Activated CD4-positive, alpha-beta T cell treated with anti-CD3 and anti-CD28 coated beads, Interleukin-2, amount 10 ng/mL, durations not matched to agents 7 days and 5 days (primary cell): ENCODE results near the gene CBLN3. TPM values are rescaled to one million over a fixed set of nuclear protein-coding genes. Genes with fewer than 3 reads are reported as not detected.

Experiments used
- CTCF ChIA-PET: fragments of 350-600 bp; sonication (Branson Sonifier 250); formaldehyde crosslinking; loops from one replicate; lab custom pipeline; 2021; ENCODE audit warnings: antibody characterized with exemption; lab: Charles Lee
- POLR2A ChIA-PET: fragments of 350-600 bp; sonication (Branson Sonifier 250); formaldehyde crosslinking; loops from one replicate; lab custom pipeline; 2021; ENCODE audit warnings: antibody characterized with exemption; lab: Charles Lee
- DNase-seq: peaks from one replicate; pipeline ENCODE4 v3.0.0-alpha.2; 2020
- H3K27ac Mint-ChIP-seq: one replicate; pipeline ENCODE4 v1.8.0; 2021; ENCODE audit warnings: mild to moderate bottlenecking, moderate library complexity, mixed read lengths
- H3K27me3 Mint-ChIP-seq: one replicate; pipeline ENCODE4 v1.8.0; 2021; ENCODE audit warnings: mixed read lengths
- H3K36me3 Mint-ChIP-seq: one replicate; pipeline ENCODE4 v1.8.0; 2021; ENCODE audit warnings: low read depth, mixed read lengths
- H3K4me1 Mint-ChIP-seq: one replicate; pipeline ENCODE4 v1.8.0; 2021; ENCODE audit warnings: mixed read lengths
- H3K4me3 Mint-ChIP-seq: one replicate; pipeline ENCODE4 v1.8.0; 2021; ENCODE audit warnings: mild to moderate bottlenecking, moderate library complexity, mixed read lengths
- H3K9me3 Mint-ChIP-seq: one replicate; pipeline ENCODE4 v1.8.0; 2021; ENCODE audit warnings: mixed read lengths
- total RNA-seq, 2 experiments: library from RNA; stranded (reverse); gene quantifications; one replicate each; pipeline ENCODE4 v1.2.3, GENCODE V29; 2021

The CBLN3 gene
- total RNA-seq, 2 experiments from 2014 or later, result 5.2 to 5.3 TPM

GRCh38 chr14:24428628-24429394 lies 657 bp downstream of the CBLN3 start:
- DNase-seq, result no peak

GRCh38 chr14:24427537-24428508 lies 1.6 kb downstream of the CBLN3 start:
- no peak for DNase-seq
- POLR2A ChIA-PET, result no interaction called here
- H3K4me3 Mint-ChIP-seq, result no peak overlapping the region
- CTCF ChIA-PET, result interaction anchor here (1.3 to 6.5 kb wide), 4 partner anchors 10 to 97 kb away, joined by 3 to 108 read pairs (median 4); partner anchors contain the start of gene ADCY4
- no peaks in the 10 kb centered on the region for H3K9me3 Mint-ChIP-seq
- peaks cover 15% of the 10 kb centered on the region for H3K36me3 Mint-ChIP-seq
- no peaks in the 10 kb centered on the region for H3K27me3 Mint-ChIP-seq
- H3K27ac Mint-ChIP-seq, result peak overlapping the region; percentile 72
- H3K4me1 Mint-ChIP-seq, result peaks cover 53% of the 10 kb centered on the region

More at GRCh38 chr14:24428628-24429394, 657 bp downstream of the CBLN3 start:
- peaks cover 58% of the 10 kb centered on the region for H3K4me1 Mint-ChIP-seq
- POLR2A ChIA-PET, result no interaction called here
- CTCF ChIA-PET, result interaction anchor here (0.8 to 6.5 kb wide), 6 partner anchors 9 to 129 kb away, joined by 3 to 108 read pairs (median 3); partner anchors contain the start of genes ADCY4, DHRS1 and NOP9
- peaks cover 24% of the 10 kb centered on the region for H3K36me3 Mint-ChIP-seq
- peak overlapping the region; percentile 98 for H3K27ac Mint-ChIP-seq
- peak overlapping the region; percentile 86 for H3K4me3 Mint-ChIP-seq
- H3K9me3 Mint-ChIP-seq, result no peaks in the 10 kb centered on the region
- no peaks in the 10 kb centered on the region for H3K27me3 Mint-ChIP-seq

GRCh38 chr14:24426912-24427536 lies 2.4 kb downstream of the CBLN3 start:
- ChIA-PET POLR2A (no interaction called here), CTCF (interaction anchor here (1.0 to 6.5 kb wide), 5 partner anchors 10 to 266 kb away, joined by 3 to 108 read pairs (median 4); partner anchors contain the start of genes ADCY4 and IRF9)
- Mint-ChIP-seq H3K4me1 (peaks cover 50% of the 10 kb centered on the region), H3K9me3 (no peaks in the 10 kb centered on the region), H3K27me3 (no peaks in the 10 kb centered on the region), H3K4me3 (no peak overlapping the region), H3K36me3 (peaks cover 11% of the 10 kb centered on the region), H3K27ac (peak overlapping the region; percentile 54)
- DNase-seq, result no peak

DNA sequence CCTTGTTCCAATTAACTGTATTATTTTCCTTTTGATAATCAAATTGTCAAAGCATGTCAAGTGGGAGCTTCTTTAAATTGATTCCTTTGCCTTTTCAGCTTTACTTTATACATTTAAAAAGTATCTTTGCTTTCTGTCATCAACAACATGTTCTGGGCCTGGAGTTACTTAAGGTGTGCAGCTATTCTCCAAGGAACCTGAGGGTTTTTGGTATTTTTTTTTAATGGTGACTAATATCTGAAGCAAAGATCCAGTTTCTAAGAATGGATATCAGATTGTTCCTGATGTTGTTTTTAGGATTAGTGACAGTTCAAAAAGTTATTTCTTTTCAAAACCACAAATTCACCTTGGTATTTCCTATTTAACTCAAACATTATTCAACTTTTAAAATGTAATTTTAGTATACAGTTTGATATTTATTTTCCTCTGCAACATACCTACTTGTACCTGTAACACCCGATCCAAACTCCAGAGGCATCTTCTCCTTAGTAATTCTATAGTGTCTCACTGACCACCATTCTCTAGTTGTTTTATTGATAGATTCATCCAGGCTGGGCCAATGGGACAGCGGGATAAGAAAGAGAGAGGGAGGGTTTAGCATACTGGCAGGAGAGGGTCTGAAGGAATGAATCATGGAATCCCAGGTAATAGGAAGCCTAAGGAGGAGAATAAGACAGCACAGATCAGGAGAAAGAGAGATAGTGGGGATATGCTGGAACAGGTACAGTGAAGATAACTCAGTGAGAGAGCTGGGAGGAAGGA lies 3.1 kb downstream of the CBLN3 start:
- H3K4me1 Mint-ChIP-seq, result peaks cover 43% of the 10 kb centered on the region
- peak overlapping the region; percentile 82 for H3K27ac Mint-ChIP-seq
- CTCF ChIA-PET, result interaction anchor here (1.0 to 1.9 kb wide), 4 partner anchors 9 to 266 kb away, joined by 3 to 4 read pairs (median 3); partner anchors contain the start of genes IRF9 and TINF2
- peaks cover 4% of the 10 kb centered on the region for H3K36me3 Mint-ChIP-seq
- DNase-seq, result no peak
- H3K27me3 Mint-ChIP-seq, result peaks cover under 1% of the 10 kb centered on the region
- H3K4me3 Mint-ChIP-seq, result no peak overlapping the region
- POLR2A ChIA-PET, result no interaction called here
- no peaks in the 10 kb centered on the region for H3K9me3 Mint-ChIP-seq

DNA sequence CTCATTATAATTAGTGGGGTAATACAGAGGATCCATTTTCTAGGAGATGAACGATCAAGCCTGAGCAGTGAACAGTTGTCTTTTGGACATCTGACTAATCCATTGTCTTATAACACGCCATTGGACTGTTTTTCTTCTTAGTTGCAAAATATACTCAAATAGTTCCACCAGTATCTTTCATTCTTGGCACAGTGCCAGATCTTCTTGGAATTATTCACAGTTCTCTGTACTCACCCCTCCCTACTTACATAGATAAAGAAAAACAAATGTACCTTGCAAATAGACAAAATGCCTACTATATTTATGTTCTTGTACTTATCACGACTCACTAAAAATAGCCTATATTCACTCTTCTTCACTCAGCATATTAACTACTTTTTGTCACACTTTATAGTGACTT lies 3.8 kb downstream of the CBLN3 start:
- Mint-ChIP-seq H3K4me3 (no peak overlapping the region), H3K9me3 (no peaks in the 10 kb centered on the region), H3K36me3 (no peaks in the 10 kb centered on the region), H3K27me3 (peaks cover 4% of the 10 kb centered on the region), H3K27ac (peak overlapping the region; percentile 82), H3K4me1 (peaks cover 38% of the 10 kb centered on the region)
- ChIA-PET POLR2A (no interaction called here), CTCF (interaction anchor here (0.7 to 4.1 kb wide), 7 partner anchors 9 to 265 kb away, joined by 3 to 22 read pairs (median 4); partner anchors contain the start of genes IRF9, LTB4R, LTB4R2 and TINF2)
- DNase-seq, result no peak

GRCh38 chr14:24422694-24423601 lies 6.5 kb downstream of the CBLN3 start:
- DNase-seq, result no peak
- peaks cover 8% of the 10 kb centered on the region for H3K27me3 Mint-ChIP-seq
- ChIA-PET POLR2A (no interaction called here), CTCF (interaction anchor here (0.5 to 4.1 kb wide), 6 partner anchors 9 to 1200 kb away, joined by 3 to 22 read pairs (median 4); partner anchors contain the start of gene RIPK3)
- no peaks in the 10 kb centered on the region for H3K36me3 Mint-ChIP-seq
- no peak overlapping the region for H3K27ac Mint-ChIP-seq
- H3K9me3 Mint-ChIP-seq, result no peaks in the 10 kb centered on the region
- no peak overlapping the region for H3K4me3 Mint-ChIP-seq
- H3K4me1 Mint-ChIP-seq, result peaks cover 27% of the 10 kb centered on the region

GRCh38 chr14:24422261-24422660 lies 7.2 kb downstream of the CBLN3 start:
- H3K4me3 Mint-ChIP-seq, result no peak overlapping the region
- H3K36me3 Mint-ChIP-seq, result no peaks in the 10 kb centered on the region
- no peaks in the 10 kb centered on the region for H3K9me3 Mint-ChIP-seq
- H3K27ac Mint-ChIP-seq, result no peak overlapping the region
- CTCF ChIA-PET, result interaction anchor here (3.6 to 4.1 kb wide), 2 partner anchors 9 to 89 kb away, joined by 18 to 22 read pairs; no protein-coding TSS in a partner anchor
- H3K4me1 Mint-ChIP-seq, result peaks cover 23% of the 10 kb centered on the region
- H3K27me3 Mint-ChIP-seq, result peaks cover 8% of the 10 kb centered on the region
- no peak for DNase-seq
- POLR2A ChIA-PET, result no interaction called here

DNA sequence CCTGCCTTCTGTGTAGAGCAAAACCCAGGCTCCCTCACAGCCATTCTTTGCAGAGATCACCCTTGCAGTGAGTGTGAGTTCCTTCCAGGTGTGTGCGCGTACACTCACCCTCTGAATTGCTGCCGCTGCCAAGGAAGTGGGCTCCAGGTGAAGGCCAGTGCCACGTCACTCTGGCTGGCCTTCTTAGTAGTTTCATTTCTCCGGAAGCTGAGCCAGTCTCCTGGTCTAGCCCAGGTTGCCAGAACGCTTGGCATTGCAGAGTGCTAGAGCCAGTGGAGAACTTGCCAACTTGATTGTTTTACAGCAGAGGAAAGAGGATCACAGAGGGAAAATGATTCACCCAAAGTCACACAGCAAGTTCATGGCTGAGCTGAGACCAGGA lies 11.0 kb downstream of the CBLN3 start:
- Mint-ChIP-seq H3K36me3 (no peaks in the 10 kb centered on the region), H3K27ac (no peak overlapping the region), H3K9me3 (no peaks in the 10 kb centered on the region), H3K4me3 (no peak overlapping the region), H3K27me3 (peaks cover 8% of the 10 kb centered on the region), H3K4me1 (no peaks in the 10 kb centered on the region)
- ChIA-PET POLR2A (interaction anchor here (1.3 kb wide), 1 partner anchor 12 kb away, joined by 8 read pairs; the partner anchor contains the start of genes CBLN3 and KHNYN), CTCF (interaction anchor here (1.8 kb wide), 1 partner anchor 13 kb away, joined by 6 read pairs; no protein-coding TSS in a partner anchor)
- no peak for DNase-seq

DNA sequence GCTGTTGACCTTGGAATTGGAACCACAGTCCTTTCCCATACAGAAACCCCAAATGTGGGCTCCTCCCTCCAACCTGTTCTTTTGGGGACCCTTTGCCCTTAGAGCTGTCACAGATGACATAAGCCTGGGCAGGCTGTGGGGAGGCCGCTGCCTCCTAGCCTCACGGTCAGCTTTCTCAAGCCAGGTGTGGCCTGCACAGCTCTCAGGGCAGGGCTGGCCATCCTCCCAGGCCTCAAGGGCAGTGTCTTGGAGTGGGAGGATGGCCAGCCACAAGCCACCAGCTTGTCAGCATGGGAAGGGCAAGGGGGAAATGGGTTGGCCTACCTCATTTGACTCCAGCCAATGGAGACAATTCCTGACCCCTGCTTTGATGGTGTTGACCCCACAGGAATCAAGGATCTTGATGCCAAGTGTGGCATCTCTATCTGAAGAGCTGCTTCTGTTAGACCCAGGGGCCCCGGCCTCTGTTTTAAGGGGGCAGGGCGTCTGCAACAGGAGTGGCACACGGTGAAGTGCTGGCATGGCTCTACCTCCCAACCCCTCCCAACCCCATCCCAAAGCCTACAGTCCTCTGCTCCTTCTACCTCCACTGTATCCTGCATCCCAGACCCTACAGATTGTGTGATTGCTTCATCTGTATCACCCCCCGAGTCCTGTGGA lies 11.5 kb downstream of the CBLN3 start:
- no peaks in the 10 kb centered on the region for H3K9me3 Mint-ChIP-seq
- DNase-seq, result no peak
- ChIA-PET POLR2A (interaction anchor here (0.7 to 1.3 kb wide), 2 partner anchors 12 to 48 kb away, joined by 3 to 8 read pairs; partner anchors contain the start of genes CBLN3 and KHNYN), CTCF (interaction anchor here (1.0 kb wide), 1 partner anchor 8 kb away, joined by 3 read pairs; no protein-coding TSS in a partner anchor)
- H3K4me1 Mint-ChIP-seq, result no peaks in the 10 kb centered on the region
- no peaks in the 10 kb centered on the region for H3K36me3 Mint-ChIP-seq
- no peak overlapping the region for H3K4me3 Mint-ChIP-seq
- peaks cover 8% of the 10 kb centered on the region for H3K27me3 Mint-ChIP-seq
- no peak overlapping the region for H3K27ac Mint-ChIP-seq

DNA sequence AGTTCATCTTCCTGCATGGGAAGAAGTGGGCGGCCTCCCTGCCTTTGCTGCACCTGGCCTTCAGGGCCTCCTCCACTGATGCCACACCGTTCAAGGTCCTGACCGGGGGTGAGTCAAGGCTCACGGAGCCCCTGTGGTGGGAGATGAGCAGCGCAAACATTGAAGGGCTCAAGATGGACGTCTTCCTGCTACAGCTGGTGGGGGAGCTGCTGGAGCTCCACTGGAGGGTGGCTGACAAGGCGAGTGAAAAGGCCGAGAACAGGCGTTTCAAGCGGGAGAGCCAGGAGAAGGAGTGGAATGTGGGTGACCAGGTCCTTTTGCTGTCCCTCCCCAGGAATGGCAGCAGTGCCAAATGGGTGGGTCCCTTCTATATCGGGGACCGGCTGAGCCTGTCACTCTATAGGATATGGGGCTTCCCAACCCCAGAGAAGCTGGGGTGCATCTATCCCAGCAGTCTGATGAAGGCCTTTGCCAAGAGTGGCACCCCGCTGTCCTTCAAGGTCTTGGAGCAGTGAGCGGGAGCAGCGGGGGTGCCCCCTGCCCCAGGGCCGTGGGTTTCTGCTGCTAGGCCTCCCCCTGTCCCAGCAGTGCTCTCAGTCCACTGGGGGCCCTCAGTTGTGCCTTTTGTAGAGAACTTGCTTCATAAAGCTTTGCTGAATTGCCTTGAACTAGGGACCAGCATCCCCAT lies 12.4 kb downstream of the CBLN3 start:
- H3K27me3 Mint-ChIP-seq, result peaks cover 8% of the 10 kb centered on the region
- POLR2A ChIA-PET, result interaction anchor here (0.7 kb wide), 1 partner anchor 47 kb away, joined by 3 read pairs; no protein-coding TSS in a partner anchor
- no peak for DNase-seq

More for the DNA sequence above, 12.4 kb downstream of the CBLN3 start:
- Mint-ChIP-seq H3K9me3 (no peaks in the 10 kb centered on the region), H3K36me3 (no peaks in the 10 kb centered on the region), H3K4me1 (no peaks in the 10 kb centered on the region), H3K27ac (no peak overlapping the region), H3K4me3 (no peak overlapping the region)
- CTCF ChIA-PET, result interaction anchor here (1.0 to 1.1 kb wide), 2 partner anchors 9 to 19 kb away, joined by 3 to 4 read pairs; no protein-coding TSS in a partner anchor
